Measurements from ENCODE around the gene SRCIN1.
"Not testable (repeated sequence)": the region's sequence is repeated elsewhere in the genome, so short reads cannot be mapped to it uniquely, and the experiment has no call there.

The SRCIN1 gene

DNA sequence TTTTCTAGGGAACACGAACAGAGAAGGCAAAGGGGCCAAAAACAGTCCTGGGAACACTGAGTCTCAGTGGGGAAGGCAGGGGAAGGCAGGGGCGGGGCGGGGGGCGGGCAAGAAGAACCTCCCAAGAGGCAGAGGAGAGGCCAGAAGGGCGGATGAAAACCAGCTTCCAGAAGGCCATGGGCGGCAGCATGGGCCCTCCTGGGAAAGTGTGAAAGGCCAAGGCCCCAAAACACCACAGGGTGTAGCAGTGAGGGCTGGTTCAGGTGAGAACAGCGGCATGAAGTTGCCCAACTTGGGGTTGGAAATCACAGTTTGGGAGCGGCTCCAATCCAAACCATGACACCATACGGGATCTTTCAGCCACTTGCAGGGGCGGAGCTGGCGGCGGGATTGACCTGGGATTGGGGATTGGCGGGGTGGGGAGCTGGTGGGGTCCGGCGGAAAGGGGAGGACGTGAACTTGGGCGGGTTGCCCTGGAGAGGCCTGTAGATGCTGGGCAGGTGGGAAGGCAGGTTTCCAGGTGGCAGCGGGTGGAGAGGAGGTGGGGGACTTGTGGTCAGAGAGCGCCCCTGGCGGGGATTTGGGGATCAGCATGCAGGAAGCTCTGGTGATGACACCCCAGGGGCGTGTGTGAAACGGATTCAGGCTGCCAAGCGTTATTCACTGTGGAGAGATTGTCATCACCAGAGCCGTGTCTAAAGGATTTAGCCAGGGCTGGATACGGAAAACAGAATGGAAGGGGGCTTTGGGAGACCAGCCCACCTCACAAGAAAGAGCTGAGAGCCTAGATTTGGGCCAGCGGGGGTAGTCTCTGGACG lies 96.6 kb downstream of the SRCIN1 start:
- peak; percentile 94 for DNase-seq (ENCODE audit: low spot score)

DNA sequence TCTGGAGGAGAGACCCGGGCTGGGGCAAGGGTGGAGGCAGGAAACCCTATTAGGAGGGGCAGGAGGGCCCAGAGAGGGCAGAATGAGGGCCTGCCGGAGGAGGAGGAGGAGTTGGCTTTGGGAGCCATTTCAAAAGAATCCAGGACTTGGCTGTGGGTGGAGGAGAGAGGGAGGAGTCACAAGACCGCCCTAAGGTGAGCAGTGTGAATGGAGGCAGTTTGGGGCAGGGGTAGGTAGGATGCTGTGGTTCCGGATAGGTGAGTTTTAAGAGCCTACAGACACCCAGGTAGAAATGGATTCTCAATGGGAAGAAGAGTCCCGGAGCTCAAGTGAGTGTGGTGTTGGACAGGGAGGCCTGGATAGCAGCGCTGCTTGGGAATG lies 97.2 kb downstream of the SRCIN1 start:
- DNase-seq (ENCODE audit: low spot score): no peak

- DNase-seq (ENCODE audit: low spot score): no peak
Observed at GRCh38 chr17:38507921-38508569, 97.7 kb downstream of the SRCIN1 start.

- DNase-seq (ENCODE audit: low spot score): peak; percentile 77
Observed at GRCh38 chr17:38507436-38507835, 98.3 kb downstream of the SRCIN1 start.

- no peak for DNase-seq (ENCODE audit: low spot score)
Observed at GRCh38 chr17:38504216-38504615, 101.5 kb downstream of the SRCIN1 start.

DNA sequence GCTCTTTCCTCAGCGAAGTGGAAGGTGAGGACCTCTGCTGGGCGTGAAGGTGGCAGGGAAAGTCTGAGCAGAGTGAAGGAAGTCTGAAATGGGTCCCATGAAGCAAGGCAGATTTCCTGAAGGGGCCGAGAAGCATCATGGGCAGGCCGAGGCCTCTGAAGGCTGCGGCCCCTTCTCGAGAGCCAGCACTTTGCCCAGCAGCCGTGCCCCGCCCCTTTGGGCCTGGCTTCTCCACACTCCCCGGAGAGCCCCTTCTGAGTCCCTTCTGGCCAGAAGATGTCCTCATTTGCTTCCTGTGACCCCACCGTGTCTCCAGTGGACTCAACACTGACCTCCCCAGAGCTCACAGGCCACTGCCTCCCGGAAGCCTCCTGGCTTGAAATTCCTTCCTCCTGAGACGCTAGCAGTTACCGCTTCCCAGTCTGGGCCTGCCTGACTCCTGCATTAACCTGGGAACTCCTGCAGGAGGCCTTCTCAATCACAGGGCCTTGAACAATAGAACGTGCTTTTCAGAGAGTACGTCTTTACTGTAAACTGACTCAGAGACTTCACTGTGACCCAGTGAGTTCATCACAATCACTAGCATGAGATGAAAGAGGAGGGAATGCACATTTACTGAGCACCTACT lies 102.4 kb downstream of the SRCIN1 start:
- DNase-seq (ENCODE audit: low spot score): not testable (repeated sequence)

DNA sequence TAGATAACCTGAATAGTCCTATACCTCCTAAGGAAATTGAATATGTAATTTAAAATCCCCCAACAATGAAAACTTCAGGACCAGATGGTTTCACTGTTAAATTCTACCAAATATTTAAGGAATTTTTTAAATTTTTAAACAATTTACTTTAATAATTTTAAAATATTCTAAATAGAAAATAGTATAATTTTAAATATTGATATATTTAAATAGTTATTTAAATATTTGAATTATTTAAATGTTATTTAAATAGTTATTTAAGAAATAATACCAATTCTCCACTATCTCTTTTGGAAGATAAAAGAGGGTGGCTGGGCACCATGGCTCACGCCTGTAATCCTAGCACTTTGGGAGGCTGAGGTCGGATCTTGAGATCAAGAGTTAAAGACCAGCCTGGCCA lies 104.0 kb downstream of the SRCIN1 start:
- DNase-seq (ENCODE audit: low spot score): not testable (repeated sequence)

GRCh38 chr17:38499230-38499629 lies 106.5 kb downstream of the SRCIN1 start:
- not testable (repeated sequence) for DNase-seq (ENCODE audit: low spot score)

GRCh38 chr17:38498353-38498752 lies 107.4 kb downstream of the SRCIN1 start:
- no peak for DNase-seq (ENCODE audit: low spot score)

GRCh38 chr17:38497656-38498055 lies 108.1 kb downstream of the SRCIN1 start:
- DNase-seq (ENCODE audit: low spot score): not testable (repeated sequence)

- not testable (repeated sequence) for DNase-seq (ENCODE audit: low spot score)
Observed at GRCh38 chr17:38494152-38494551, 111.6 kb downstream of the SRCIN1 start.

DNA sequence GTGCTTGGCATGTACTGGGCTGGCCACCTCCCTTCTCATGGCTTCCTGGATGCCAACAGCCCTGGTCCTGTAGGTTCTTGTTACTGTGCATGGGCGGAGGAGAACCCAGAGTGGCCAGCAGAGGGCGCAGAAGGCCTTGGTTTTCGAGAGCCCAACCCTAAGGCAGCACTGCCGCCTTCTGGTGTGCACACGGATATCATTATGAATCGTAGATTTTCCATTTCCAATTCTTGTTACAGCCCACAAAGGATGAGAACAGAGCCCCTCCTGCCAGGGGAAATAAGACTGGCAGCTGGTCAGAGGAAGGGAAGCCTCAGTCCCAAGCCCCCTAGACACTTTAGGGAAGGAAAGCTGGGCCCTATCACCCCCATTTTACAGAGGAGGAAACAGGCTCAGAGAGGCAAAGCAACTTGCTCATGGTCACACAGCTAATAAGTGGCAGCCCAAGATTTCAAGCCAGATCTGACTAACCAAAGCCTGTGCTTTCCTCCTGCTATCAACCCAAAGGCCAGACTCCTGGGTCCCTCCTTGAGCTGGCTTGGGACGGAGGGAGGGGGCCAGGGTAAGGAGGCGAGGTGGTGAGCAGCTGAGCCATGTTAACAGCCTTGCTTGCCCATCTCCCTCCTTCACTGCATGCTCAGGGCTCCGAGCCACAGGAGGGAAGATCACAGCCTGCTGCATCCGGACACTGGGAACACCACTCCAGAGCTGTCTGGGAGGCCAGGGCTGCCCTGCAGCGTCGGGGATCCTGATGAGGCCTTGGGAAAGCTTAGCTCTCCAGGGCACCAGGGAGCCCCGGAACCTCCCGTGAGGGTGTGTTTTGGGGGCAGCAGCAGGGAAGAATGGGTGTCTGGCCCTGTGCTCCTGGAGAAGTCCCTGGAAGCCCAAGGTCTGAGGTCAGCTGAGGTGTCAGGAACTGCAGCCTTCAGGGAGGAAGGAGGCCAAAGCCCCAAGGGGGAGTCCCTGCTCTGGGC lies 113.4 kb downstream of the SRCIN1 start:
- peak; percentile 90 for DNase-seq (ENCODE audit: low spot score)

DNA sequence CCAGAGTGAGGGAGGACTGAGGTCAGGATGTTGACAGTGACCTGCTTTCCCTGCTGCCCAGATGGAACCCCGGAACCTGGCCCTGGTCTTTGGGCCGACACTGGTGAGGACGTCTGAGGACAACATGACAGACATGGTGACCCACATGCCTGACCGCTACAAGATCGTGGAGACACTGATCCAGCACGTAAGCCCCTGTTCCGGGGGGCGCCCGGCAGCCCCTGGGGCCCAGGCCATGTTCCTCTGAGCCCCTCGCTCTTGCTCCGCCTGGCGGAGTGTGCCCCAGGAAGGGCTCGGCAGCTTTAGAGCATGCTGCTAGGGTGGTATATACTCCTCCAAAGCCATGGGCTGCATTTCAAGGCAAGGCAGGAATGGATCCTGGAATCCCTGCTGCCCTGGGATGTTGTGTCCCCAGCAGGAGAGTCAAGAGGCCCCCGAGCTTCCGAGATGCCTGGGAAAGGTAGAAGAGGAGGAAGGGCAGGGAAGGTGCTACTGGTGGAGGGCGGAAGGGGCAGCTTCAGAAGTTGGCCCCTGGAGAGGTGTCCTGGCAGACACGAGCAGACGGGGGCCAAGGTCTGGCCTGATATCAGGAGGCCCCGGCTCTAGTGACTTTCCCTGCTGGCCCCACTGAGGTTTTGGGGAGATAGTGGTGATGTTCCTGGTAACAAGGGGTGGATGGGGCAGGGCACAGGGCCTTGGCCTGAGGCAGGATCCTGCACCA lies 114.2 kb downstream of the SRCIN1 start:
- DNase-seq (ENCODE audit: low spot score): not testable (repeated sequence)

- DNase-seq (ENCODE audit: low spot score): not testable (repeated sequence)
Observed at GRCh38 chr17:38489774-38490173, 116.0 kb downstream of the SRCIN1 start.

- not testable (repeated sequence) for DNase-seq (ENCODE audit: low spot score)
Observed at GRCh38 chr17:38485681-38486298, 120.0 kb downstream of the SRCIN1 start.

DNA sequence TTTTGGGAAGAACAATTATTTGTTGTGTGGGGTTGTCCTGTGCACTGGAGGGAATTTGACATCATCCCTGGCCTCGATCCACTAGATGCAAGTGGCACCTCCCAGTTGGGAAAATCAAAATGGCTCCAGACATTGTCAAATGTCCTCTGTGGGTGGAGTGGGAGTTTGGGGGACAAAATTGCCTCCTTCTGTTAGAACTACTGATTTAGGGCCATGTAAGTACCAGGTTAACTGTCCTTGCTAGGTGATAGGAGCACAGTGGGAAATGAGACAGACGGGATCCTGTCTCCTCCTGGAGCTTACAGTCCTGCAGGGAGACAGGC lies 120.6 kb downstream of the SRCIN1 start:
- no peak for DNase-seq (ENCODE audit: low spot score)

DNA sequence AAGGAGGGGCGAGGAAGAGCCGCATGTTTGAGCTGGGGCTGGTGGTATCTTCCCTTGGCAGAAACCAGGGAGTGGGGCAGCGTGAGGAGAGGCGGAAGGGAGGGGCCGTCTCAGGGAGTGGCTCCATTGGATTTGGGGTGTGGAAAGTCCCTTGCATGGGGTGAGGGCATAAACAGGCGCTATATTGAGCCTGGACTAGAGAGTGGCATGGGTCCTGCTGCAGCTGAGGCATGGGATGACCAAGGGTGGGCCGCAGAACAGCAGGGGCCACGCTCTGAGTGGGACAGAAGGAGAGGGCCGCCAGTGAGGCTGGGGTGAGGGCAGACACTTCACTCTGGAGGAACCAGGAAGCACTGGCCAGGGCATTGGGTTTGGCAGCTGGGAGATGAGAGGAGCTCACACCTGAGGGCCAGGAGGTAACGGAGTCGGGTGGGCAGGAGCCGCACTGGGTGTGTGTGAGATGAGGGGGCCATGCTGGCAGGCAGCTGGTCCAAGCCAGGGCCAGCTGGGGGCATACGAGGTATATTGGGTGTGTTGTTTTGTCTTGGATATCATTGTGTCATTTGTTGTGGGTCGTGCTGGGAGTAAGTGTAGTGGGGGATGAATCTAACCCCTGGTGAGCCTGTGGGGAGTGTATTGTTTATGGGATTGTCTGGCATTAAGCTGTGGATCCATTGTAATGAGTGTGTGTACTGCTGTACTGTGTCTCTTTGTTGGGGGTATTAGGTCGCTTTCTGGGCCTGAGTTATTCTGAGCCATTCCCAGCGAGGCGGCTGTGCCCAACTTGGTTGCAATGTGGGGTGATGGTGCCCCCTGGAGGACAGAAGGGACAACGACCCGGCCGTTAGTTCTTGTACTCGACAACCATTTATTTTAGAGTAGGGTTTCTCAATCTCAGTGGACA lies 121.3 kb downstream of the SRCIN1 start:
- DNase-seq (ENCODE audit: low spot score): peak; percentile 87

- not testable (repeated sequence) for DNase-seq (ENCODE audit: low spot score)
Observed at GRCh38 chr17:38482700-38483043, 123.1 kb downstream of the SRCIN1 start.

- DNase-seq (ENCODE audit: low spot score): not testable (repeated sequence)
Observed at GRCh38 chr17:38482039-38482699, 123.6 kb downstream of the SRCIN1 start.

All from cerebellar cortex (tissue), 1 donor.